CD4-positive, alpha-beta T cell treated with Interleukin-12 subunit alpha and Interleukin-12 subunit beta, for 1 hour (primary cell): ENCODE data around the gene TARS3.
A peak's percentile ranks its signal among the peaks of the same experiment; 100 is the strongest.

Source experiments
- DNase-seq: peaks from one replicate; pipeline ENCODE4 v3.0.0-alpha.2; 2020

The TARS3 gene

DNA sequence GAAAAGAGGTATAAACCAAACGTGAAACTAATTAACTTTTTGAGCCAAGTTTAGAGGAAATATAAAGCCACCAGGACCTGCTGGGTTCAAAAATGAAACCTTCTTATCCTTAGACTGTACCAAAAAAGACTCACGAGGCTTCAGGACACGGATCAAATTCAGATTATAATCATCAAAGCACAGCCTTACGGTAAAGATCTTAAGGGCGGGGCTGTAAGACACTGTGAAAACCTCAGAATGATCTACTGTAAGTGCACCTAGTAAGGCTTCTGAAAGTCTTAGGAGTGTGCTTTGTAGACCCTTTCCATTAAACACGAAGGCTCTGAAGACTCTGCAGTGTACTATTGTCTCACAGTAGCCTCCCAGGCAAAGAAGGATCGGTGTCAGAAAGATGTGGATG lies 26.8 kb downstream of the TARS3 start:
- peak; percentile 13 for DNase-seq

DNA sequence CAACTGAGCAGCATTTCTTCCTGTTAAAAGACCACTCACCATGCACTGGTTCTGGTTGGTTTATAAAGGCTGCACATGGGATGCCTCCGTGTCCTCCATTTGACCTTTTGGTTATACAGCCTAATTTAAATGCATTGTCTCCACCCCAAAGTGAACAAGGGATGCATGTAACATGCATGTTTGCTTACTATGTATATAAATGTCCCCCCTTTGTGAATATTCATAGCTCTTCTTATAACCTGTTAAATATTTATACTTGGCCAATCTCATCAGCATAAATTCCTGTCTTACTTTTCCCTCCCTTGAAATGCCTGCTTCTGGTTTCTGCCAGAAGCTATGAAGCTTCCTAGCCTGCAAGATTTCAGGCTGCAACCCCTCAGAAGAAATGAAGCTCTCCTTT lies 27.4 kb downstream of the TARS3 start:
- DNase-seq: no peak

DNA sequence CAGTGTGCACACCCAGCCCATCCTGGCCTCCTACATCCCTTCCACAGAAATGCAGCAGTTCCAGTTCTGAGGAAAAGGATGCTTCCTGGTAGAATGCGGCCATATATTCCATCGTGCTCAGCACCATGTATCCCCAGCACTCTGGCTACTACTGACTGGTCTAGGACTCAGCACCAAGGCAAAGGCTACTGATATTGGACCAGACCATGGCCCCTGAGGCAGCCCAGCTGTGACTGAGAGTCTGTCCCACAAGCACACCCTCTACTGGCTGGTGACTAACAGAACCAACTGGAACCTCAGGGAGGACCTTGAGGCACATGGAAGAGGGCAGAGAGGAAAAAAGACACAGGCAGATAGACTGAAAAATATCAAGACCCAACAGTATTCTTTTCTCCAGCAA lies 30.0 kb downstream of the TARS3 start:
- DNase-seq: no peak

DNA sequence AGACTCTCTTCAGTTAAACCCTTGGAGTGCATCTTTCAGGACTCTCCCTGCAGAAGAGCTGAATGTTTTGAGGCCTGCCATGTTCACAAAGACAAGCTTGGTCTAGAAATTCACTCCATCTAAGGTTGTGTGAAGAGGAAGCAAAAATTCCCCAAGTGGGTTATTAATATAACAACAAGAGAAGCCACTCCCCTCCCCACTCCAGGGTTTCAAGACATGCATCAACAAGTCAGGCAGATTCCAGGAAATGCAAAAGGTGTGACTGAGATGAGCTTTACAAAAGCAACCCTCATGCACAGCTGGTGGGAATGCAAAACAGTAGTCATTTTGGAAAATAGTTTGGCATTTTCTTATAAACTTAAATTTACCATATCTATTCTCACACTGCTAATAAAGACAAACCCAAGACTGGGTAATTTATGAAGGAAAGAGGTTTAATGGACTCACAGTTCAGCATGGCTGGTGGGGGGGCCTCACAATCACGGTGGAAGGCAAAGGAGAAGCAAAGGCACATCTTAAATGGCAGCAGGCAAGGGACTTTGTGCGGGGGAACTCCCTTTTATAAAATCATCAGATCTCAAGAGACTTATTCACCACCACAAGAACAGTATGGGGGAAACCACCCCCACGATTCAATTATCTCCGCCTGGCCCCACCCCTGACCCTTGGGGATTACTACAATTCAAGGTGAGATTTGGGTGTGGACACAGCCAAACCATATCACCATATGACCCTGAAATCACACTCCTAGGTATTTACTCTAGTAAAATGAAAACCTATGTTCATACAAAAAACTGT lies 31.3 kb downstream of the TARS3 start:
- no peak for DNase-seq

DNA sequence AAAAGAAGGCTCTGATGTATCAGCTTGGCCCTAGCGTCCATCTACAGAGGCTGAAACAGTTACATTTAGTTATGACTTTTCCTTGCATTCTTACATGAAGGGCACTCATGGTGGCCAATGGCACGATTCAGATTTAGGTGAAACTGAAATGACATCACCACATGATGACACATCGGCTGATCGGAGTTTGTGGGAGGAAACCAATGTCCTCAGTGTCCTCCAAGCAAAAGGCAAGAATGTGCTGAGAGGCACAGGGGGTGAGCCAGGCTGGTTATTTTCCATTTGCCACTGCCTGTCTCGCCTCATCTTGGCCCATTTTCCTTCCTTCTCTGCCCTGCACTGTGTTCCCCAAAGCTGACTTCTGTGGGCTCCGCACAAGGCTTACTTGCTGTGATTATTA lies 34.4 kb downstream of the TARS3 start:
- no peak for DNase-seq

DNA sequence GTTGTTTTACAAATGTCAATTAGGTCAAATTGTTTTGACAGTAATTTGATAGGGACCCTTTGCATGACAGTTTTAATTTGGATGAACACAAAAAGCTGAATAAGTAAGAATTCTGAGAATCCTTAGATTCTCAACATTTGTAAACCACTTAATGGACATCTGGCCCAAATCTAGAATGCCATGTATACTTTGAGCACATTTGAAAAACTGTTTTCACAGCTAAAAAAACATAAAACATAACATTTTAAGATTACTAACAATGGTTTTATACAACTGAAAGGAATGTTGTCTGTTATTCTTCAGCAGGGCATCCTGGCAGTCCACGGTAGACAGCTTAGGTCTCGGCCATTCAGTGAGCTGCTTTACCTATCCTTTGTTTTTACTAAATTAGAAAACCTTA lies 37.6 kb downstream of the TARS3 start:
- no peak for DNase-seq

DNA sequence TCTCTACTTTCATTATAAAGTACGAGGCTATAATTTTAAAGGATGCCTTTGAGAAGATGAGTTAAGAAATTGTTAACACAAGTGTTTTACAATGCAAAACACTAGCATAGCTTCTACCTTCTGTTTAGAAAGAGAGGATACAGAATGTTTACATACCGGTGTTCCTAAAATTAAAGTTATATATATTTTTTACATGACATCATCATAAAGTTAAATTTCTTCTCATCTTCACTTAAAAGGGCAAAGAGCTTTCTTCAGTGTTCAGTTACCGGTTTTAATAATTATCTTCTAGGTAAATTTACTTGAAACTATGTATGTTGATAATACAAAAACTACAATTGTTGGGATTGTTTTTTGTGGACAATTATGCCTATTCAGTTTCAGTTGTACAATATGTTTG lies 39.4 kb downstream of the TARS3 start:
- DNase-seq: no peak

DNA sequence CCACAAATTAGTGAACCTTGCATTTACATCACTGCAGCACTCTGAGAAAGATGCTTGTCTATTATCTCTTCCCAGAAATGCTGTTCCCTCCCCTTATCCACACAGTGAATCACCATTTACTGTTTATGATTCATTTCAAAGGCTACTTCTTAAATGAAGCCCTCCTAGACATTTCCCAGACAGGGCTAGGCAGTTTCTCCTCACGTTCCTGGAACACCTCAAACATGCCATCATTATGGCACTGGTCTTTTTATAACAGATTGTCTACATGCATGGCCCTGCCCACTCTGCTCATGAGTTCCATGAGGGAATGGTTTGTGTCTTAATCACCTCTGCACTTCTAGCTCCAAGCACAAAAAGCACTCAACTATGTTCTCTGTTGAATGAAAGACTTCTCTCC lies 39.9 kb downstream of the TARS3 start:
- no peak for DNase-seq

DNA sequence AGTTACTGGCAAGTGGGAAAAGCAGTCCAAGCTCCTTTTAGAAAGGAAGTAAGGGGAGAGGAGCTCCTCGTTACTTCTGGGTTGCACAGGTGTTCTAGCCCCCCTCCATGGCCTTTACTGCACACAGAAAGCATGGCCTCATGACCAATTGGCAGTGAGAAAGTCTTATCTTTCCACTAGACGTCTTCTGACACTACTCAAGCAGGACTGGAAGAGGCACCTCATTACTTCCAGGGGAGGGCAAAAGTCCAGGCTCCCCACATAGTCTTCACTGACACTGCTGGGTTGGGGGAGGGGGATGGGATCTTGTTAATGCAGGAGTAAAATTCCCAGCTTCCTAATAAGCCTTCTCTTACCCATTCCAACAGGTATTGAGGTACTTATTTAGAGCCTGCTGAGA lies 44.5 kb downstream of the TARS3 start:
- DNase-seq: no peak

DNA sequence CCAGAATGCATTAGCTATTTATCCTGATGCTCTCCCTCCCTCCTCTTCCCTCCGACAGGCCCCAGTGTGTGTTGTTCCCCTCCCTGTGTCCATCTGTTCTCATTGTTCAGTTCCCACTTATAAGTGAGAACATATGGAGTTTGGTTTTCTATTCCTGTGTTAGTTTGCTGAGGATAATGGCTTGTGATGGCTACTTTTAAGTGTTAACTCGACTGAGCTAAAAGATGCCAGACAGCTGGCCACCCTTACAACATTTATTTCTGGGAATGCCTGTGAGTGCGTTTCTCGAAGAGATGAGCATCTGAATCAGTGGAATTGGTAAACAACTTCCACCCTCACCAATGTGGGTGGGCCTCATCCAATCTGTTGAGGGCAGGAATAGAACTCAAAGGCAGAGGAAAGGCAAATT lies 47.3 kb downstream of the TARS3 start:
- DNase-seq: no peak

DNA sequence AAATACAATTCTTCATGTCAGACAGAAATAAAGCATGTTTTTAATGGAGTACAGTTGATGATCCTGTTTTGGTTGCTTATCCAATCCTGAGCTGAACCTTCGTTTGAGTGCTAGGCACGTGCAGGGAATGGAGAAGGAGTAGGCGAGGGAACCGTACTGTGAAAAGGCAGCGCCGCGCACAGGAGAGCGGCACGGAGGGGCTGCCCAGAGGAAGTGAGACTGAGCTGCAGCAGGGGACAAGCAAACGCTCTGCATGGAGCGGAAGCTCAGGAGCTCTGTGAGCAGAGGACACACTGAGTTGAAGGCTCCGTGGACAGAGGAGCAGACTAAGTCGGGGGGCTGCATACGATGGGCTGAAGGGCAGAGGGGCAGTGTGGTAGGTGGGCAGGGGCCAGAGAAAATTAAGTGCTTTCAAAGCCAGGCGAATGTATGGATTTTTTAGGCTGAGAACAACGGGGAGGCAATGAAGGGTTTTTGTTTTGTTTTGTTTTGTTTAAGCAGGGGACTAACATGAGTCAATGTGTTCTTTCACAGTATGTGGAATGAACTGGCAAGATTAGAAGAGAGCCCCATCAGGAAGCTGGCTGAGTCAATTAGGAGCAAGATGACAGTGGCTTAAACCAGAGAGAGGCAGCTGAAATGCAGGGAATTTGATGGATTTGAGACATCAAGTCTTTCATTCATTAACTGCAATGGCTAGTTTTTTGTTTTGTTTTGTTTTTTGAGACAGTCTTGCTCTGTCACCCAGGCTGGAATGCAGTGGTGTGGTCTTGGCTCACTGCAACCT lies 48.3 kb downstream of the TARS3 start:
- DNase-seq: no peak

DNA sequence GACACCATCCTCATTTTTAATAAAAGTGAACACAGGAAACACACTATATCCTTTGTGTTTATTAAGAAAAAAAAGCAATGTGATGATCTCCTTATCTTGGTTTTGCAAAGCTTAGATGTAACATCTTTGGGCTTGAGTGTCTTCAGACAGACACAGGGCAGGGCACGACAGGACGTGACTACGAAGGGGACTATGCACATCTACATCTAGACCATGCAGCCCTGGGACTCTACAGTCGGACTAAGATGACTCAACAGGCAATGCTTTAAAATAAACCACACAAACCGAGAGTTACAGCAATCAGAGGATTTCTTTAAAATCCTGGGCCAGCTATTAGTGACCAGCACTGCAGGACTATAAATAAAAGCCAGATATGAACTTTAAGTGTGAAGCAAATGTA lies 49.3 kb downstream of the TARS3 start:
- no peak for DNase-seq

DNA sequence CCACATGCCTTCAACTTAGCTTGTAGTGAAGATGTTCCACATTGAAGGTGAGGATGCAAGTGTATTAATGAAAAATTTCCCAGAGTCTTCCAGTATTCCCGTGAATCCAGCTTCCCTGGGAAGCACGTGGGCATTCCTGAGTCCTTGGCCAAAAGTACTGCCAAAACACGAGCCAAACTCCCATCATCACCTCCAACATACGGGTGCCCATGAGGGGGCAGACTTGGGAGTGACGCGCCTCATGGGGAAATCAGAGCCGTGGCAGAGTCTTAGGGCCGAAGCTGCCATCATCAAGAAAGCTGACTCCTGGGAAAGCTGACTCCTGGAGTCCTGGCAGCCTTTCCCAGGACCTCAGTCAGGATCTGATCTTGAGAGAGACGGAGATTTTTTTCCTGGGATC lies 52.0 kb downstream of the TARS3 start:
- no peak for DNase-seq

DNA sequence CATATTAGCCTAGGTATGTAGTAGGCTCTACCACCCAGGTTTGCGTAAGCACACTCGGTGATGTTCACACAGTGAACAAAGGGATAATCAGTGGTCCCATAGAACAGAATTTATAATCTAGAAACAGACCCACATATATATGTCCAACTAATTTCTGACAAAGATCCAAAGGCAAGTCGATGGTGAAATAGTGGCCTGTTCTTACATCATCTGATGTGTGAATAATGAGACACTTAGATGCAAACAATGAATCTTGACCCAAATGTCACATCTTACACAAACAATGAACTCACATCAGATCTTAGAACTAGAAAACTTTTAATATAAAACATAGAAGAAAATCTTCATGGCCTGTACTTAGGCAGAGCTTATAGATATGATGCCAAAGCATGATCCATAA lies 54.5 kb downstream of the TARS3 start:
- DNase-seq: no peak

DNA sequence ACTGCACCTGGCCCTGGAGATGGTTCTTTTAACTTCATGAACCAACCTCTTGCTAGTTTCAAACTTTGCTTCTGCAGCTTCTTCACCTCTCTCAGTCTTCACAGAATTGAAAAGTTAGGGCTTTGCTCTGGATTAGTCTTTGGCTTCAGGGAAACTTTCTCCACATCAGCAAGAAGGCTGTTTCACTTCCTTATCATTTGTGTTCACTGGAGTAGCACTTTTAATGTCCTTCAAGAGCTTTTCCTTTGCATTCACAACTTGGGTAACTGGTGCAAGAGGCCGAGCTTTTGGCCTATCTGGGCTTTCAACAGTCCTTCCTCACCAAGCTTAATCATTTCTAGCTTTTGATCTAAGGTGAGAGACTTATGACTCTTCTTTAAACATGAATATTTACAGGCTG lies 56.4 kb downstream of the TARS3 start:
- no peak for DNase-seq

DNA sequence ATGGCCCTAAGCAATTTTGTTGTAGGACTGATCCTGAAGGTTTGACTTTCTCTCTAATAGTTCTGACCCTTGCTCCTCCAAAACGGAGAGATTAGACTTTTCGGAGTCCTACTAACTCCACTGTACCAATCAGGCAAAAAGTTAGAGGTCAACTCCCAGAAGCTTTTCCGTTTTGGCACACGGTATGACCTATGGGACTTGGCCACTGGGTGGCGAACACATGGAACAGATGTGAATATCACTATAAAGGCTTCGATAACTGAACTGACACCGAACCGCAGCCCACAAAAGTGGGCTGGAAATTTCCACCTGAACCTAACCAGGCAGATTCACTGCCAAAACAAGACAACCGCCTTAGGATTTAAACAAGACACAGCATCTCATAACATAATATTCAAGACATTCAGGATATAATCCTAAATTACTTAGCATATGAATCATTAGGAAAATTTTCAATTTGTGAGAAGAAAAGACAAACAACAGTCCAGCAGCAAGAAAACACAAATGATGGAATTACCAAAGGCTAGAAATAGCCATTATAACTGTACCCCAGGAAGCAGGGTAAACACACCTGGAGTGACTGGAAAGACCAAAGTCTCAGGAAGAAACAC lies 59.9 kb downstream of the TARS3 start:
- no peak for DNase-seq

DNA sequence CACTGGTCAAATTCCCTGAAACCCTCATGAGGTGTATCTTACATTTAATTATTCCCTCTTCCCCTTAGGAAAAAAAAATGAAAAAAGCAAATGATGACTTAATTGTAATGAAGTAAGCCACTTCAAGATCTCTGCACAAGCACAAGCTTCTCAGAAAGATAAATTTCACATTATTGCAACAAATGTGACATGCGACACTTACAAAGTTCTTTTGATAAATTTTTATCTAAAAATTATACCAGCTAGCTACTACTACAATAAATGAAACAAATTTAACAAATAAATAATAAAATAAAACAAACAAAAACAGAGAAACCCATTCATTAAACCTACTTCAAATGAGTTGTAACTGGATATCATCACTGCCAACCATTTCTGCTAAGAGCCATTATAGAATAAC lies 62.1 kb downstream of the TARS3 start:
- DNase-seq: no peak

DNA sequence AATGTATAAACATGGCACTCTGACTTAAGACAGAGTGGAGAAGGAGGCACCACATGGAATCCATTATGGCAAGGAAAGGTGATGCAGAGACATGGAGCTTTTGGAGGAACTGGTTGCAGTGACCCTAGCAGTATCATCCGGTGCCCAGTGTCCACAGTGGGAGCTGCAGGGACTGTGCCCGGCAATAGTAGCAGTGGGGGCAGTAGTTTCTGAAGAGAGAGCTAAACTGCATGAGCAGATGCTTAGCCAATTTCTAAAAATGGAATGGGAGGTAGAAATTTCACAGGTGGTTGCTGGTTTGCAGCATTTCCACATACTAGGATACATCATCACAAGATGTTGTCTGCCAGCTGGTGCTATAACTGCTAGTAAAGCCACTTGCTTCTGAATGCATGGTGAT lies 64.3 kb downstream of the TARS3 start:
- no peak for DNase-seq

DNA sequence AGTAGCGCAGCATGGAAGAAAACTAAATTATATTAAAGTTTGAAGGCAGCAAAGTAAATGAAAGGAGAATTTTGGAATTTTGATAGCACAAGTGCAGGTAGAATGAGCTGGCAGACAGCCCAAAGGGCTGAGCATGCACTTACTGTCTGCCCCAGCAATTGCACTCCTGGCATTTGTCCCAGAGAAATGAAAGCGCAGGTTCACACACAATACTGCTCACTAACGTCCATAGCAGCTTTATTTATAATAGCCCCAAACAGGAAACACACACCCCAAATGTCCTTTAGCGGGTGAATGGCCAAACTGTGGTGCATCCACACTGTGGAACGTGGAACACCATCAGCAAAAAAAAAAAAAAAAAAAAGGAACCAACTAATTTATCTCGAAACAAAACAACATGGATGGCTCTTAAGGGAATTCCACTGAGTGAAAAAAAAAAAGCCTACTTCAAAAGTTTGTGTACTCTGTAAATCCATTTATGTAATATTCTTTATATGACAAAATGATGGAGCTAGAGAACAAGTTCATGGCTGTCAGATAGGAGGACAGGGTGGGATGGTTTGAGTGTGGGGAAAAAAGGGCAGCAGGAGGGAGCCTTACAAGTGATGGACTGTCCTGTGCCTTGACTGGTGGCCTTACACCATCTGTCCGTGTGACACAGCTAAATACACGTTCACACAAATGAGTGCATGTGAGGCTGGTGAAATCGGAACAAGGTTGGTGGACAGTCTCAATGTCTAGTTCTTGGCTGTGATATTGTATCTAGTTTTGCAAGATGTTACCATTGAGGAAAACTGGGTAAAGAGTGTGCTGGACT lies 66.1 kb downstream of the TARS3 start:
- DNase-seq: no peak

DNA sequence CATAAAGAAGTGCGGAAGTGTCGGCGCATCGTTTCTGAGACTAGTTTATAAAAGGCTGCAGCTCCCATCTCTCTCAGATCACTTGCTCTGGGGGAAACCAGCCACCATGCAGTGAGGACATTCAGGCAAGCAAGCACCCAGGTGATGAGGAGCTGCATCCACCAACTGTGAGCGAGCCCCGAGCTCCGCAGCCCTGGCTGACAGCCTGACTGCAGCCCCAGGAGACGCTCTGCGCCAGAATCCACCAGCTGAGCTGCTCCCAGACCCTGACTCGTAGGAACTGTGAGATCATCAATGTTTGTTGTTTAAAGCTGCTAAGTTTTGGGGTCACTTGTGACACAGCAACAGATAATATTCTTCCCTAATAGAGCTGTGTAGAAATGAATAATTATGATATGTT lies 67.1 kb downstream of the TARS3 start:
- no peak for DNase-seq

DNA sequence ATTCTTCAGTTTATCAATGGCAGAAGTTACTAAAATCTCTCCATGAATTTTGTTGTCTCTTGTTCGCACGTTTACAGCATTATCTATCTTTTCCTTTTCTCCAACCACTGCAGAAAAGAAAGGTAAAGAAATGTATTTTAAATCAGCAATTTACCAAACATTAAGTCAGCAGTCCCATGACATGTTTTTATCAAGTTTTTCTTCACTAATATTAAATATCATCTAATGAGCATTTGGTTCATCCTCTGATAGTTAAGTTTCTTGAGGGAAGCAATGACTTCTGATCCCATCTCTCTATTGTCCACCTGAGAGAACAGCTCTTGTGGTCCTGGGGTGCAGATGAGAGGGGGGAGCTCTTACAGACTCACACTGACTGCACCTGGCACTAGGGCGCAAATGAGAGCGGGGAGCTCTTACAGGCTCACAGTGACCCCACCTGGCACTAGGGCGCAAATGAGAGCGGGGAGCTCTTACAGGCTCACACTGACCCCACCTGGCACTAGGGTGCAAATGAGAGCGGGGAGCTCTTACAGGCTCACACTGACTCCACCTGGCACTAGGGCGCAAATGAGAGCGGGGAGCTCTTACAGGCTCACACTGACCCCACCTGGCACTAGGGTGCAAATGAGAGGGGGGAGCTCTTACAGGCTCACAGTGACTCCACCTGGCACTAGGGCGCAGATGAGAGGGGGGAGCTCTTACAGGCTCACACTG lies 69.5 kb downstream of the TARS3 start:
- peak; percentile 17 for DNase-seq

DNA sequence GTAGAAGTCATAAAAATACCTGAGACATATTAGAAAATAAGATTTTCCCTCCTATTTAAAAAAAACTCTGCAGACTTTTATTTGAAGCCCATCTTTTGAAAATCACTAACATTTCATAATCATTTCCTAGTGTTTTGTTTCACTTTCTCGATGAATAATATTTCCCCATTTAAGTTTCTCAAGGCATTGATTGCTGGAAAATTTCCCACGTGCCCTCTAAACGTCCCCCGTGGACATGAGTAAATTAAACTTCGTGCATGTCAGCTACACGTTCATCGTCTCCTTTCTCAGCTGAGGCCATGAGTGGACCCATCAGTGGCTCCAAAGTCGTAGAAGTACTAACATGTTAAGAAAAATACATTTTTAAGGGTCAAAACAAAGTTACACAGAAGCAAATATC lies 70.1 kb downstream of the TARS3 start:
- no peak for DNase-seq
